Mononuclear cell (primary cell): ENCODE measurements around the gene OGFRL1. TPM values are rescaled to one million over a fixed set of nuclear protein-coding genes. Genes with fewer than 3 reads are reported as not detected.

Experiments
- H3K27me3 ChIP-seq: 2 replicates; pipeline ENCODE4 v1.6.0; 2011; ENCODE audit warnings: low read length, control low read depth; ENCODE audit not compliant: insufficient read depth
- H3K4me1 ChIP-seq: 2 replicates; pipeline ENCODE4 v1.5.1; 2011; ENCODE audit warnings: mild to moderate bottlenecking, low read length, control low read depth; ENCODE audit not compliant: insufficient read depth
- H3K4me3 ChIP-seq: 2 replicates; pipeline ENCODE4 v1.5.1; 2011; ENCODE audit warnings: mild to moderate bottlenecking, low read length, moderate library complexity
- H3K9me3 ChIP-seq: 2 replicates; pipeline ENCODE4 v1.5.1; 2011; ENCODE audit warnings: low read depth, mild to moderate bottlenecking, control low read depth, low read length
- total RNA-seq: library from RNA; depleted of rRNA; stranded (reverse); fragments of >200 nt; gene quantifications from one replicate; pipeline ENCODE4 v1.2.3, GENCODE V29; 2012

The OGFRL1 gene
- total RNA-seq, 1 donor: 42.0 TPM

- Histone ChIP-seq H3K4me3 (no peak overlapping the region), H3K9me3 (no peaks in the 10 kb centered on the region), H3K4me1 (peaks cover under 1% of the 10 kb centered on the region), H3K27me3 (no peaks in the 10 kb centered on the region)
Observed at GRCh38 chr6:71336901-71337300, 48.3 kb downstream of the OGFRL1 start.

- H3K4me1 ChIP-seq: peaks cover 7% of the 10 kb centered on the region
- H3K4me3 ChIP-seq: no peak overlapping the region
- H3K9me3 ChIP-seq: no peaks in the 10 kb centered on the region
- no peaks in the 10 kb centered on the region for H3K27me3 ChIP-seq
Observed at GRCh38 chr6:71338540-71339316, 50.1 kb downstream of the OGFRL1 start.

GRCh38 chr6:71342772-71343171, 54.2 kb downstream of the OGFRL1 start:
- no peak overlapping the region for H3K4me3 ChIP-seq
- no peaks in the 10 kb centered on the region for H3K9me3 ChIP-seq
- H3K27me3 ChIP-seq: no peaks in the 10 kb centered on the region
- H3K4me1 ChIP-seq: peaks cover 18% of the 10 kb centered on the region

- no peaks in the 10 kb centered on the region for H3K9me3 ChIP-seq
- no peaks in the 10 kb centered on the region for H3K27me3 ChIP-seq
- no peak overlapping the region for H3K4me3 ChIP-seq
- H3K4me1 ChIP-seq: peaks cover 24% of the 10 kb centered on the region
Observed at GRCh38 chr6:71345476-71346333, 57.1 kb downstream of the OGFRL1 start.

GRCh38 chr6:71346334-71346694, 57.7 kb downstream of the OGFRL1 start:
- Histone ChIP-seq H3K4me3 (no peak overlapping the region), H3K4me1 (peaks cover 24% of the 10 kb centered on the region), H3K9me3 (no peaks in the 10 kb centered on the region), H3K27me3 (no peaks in the 10 kb centered on the region)

GRCh38 chr6:71347119-71347518, 58.5 kb downstream of the OGFRL1 start:
- Histone ChIP-seq H3K9me3 (no peaks in the 10 kb centered on the region), H3K4me3 (no peak overlapping the region), H3K4me1 (peaks cover 21% of the 10 kb centered on the region), H3K27me3 (no peaks in the 10 kb centered on the region)

- Histone ChIP-seq H3K27me3 (no peaks in the 10 kb centered on the region), H3K4me1 (peaks cover 17% of the 10 kb centered on the region), H3K9me3 (no peaks in the 10 kb centered on the region), H3K4me3 (no peak overlapping the region)
Observed at GRCh38 chr6:71349395-71349794, 60.8 kb downstream of the OGFRL1 start.

GRCh38 chr6:71349976-71350615, 61.5 kb downstream of the OGFRL1 start:
- Histone ChIP-seq H3K4me3 (no peak overlapping the region), H3K9me3 (no peaks in the 10 kb centered on the region), H3K4me1 (peaks cover 17% of the 10 kb centered on the region), H3K27me3 (no peaks in the 10 kb centered on the region)

- H3K4me3 ChIP-seq: no peak overlapping the region
- H3K9me3 ChIP-seq: no peaks in the 10 kb centered on the region
- H3K27me3 ChIP-seq: no peaks in the 10 kb centered on the region
- peaks cover 17% of the 10 kb centered on the region for H3K4me1 ChIP-seq
Observed at GRCh38 chr6:71351190-71351589, 62.6 kb downstream of the OGFRL1 start.
